GM06990 (cell line): Measurements from ENCODE around the gene MUC15.

Experiments used
- DNase-seq: peaks from one replicate; pipeline ENCODE4 v3.0.0-alpha.2; 2011; ENCODE audit not compliant: insufficient read length; ENCODE audit errors: extremely low read depth
- H3K27me3 ChIP-seq: replicated peaks from 2 replicates; pipeline ENCODE4 v1.6.0; 2011; ENCODE audit warnings: low read length; ENCODE audit not compliant: control insufficient read depth, insufficient read depth
- H3K36me3 ChIP-seq: 2 replicates; pipeline ENCODE4 v1.5.1; 2011; ENCODE audit warnings: low read length; ENCODE audit not compliant: control insufficient read depth, insufficient read depth
- H3K4me3 ChIP-seq: replicated peaks from 2 replicates; pipeline ENCODE4 v1.5.1; 2011; ENCODE audit warnings: low read depth, mild to moderate bottlenecking, control low read depth, low read length
- TF ChIP-seq, protein P1 (sequence below): IDR thresholded peaks from 2 replicates; pipeline ENCODE4 v1.5.1; 2011; ENCODE audit warnings: low read length, control low read depth, mild to moderate bottlenecking, inconsistent platforms; ENCODE audit not compliant: insufficient read depth, poor library complexity, severe bottlenecking

The MUC15 gene

DNA sequence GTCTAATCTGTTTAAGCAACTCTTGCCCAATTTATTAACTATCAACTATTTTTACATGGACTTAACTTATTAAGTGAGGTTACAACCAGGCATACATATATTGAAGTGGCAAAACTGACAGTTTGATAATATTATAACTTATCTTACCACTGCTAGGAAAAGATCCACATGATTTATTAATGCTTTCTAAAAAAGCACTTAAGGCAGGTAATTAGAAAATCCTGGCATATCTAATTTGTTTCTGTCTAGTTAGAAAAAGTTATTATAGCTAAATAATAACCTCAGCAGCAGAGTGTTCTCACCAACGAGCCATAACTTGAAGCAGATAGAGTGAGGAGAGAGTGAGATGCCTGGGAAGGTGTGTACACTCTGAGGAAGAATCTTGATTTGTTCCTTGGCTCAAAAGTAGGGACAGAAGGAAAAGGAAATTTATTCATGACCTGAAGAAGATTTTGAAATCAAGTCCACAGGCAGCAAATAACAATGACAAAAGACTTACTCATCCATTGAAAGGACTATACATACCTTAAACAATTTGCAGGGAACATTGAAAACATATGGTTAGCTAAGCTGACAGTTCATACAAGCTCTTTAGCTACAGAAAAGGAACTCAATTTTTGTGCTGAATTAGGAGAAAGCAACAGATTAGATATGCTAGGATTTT lies 7.1 kb upstream of the MUC15 start:
- TF ChIP-seq, protein P1, sequence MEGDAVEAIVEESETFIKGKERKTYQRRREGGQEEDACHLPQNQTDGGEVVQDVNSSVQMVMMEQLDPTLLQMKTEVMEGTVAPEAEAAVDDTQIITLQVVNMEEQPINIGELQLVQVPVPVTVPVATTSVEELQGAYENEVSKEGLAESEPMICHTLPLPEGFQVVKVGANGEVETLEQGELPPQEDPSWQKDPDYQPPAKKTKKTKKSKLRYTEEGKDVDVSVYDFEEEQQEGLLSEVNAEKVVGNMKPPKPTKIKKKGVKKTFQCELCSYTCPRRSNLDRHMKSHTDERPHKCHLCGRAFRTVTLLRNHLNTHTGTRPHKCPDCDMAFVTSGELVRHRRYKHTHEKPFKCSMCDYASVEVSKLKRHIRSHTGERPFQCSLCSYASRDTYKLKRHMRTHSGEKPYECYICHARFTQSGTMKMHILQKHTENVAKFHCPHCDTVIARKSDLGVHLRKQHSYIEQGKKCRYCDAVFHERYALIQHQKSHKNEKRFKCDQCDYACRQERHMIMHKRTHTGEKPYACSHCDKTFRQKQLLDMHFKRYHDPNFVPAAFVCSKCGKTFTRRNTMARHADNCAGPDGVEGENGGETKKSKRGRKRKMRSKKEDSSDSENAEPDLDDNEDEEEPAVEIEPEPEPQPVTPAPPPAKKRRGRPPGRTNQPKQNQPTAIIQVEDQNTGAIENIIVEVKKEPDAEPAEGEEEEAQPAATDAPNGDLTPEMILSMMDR = no peak
- Histone ChIP-seq H3K27me3 (no peaks in the 10 kb centered on the region), H3K36me3 (no peaks in the 10 kb centered on the region), H3K4me3 (no peak overlapping the region)
- DNase-seq = no peak

- Histone ChIP-seq H3K36me3 (no peaks in the 10 kb centered on the region), H3K4me3 (no peak overlapping the region)
These were observed 3.9 kb upstream of the MUC15 start for GRCh38 chr11:26575946-26576345.

DNA sequence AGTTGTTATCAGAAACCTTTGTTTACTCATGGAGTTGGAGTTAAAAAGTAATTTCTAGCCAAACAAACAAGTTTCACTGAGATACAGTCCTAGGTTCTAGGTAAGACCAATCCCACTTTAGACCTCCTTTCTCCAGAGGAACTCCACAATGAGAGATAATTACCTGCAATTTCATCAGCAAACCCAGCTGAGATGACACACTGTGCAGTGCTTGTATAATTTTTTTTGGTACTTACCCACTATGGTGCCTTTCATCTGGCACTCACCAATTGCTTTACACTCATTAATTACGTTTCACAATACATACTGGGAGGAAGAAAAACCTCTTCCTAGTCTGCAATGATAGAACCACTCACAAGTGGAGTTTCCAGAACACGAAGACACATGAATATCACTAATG lies 1.8 kb upstream of the MUC15 start:
- DNase-seq = no peak
- H3K27me3 ChIP-seq = no peaks in the 10 kb centered on the region
- TF ChIP-seq, protein P1 = no peak
- no peaks in the 10 kb centered on the region for H3K36me3 ChIP-seq
- H3K4me3 ChIP-seq = no peak overlapping the region

More at GRCh38 chr11:26575946-26576345, 3.9 kb upstream of the MUC15 start:
- TF ChIP-seq, protein P1 = no peak
- no peaks in the 10 kb centered on the region for H3K27me3 ChIP-seq
- DNase-seq = no peak

DNA sequence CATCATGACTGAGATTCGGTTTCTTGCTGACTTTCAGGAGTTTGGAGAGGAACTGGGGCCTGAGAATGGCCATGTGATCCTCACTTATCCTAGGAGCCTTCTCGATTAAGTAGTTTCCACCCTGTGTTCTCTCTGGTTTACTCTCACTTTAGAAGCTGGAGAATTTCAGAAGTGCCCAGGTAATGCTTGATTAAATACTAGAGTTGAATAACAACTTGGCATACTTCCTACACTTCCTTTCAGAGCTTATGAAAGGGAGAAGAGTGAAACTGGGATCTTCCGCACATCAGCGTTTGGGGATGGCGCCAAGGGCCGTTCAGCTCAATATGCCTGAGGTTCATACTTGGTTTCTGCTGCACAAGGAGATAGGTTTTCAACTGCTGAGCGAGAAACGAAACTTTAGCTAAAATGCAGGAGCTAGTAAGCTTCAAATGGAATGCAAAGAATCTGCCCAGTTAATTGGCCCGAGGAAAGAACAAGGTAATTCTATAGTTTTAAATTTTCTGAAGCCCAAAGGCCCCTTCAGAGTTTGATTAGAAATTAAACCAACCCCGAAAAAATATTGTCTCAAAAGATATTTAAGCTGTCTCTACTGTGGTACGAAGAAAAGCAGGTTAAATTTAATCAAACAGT lies 823 bp upstream of the MUC15 start:
- Histone ChIP-seq H3K27me3 (no peaks in the 10 kb centered on the region), H3K4me3 (no peak overlapping the region), H3K36me3 (no peaks in the 10 kb centered on the region)
- TF ChIP-seq, protein P1 = no peak
- DNase-seq = no peak

DNA sequence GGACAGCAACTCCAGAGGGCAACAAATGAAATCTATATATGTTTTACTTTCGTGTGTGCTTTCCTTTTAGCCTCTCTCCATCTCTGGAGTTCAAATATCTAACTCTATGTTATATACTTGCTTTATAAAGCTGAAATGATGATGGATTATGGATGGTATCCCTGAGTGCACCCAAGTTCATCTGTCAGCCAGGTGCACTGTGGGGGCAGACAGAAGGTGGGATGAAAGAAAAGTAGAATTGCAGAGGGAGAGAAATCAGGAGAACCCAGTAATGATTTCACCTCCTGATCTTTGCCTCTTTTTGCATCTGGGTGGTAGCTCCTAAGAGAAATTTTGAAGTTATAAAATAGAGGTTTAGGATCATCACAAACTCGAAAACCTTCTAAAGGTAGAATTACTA lies 2.4 kb downstream of the MUC15 start:
- no peaks in the 10 kb centered on the region for H3K36me3 ChIP-seq
- no peaks in the 10 kb centered on the region for H3K27me3 ChIP-seq
- H3K4me3 ChIP-seq = no peak overlapping the region; the same call in 1 of the 2 replicates
- no peak for DNase-seq
- TF ChIP-seq, protein P1 = no peak
